Measurements from ENCODE around the gene IGF1R. TPM values are rescaled to one million over a fixed set of nuclear protein-coding genes. Genes with fewer than 3 reads are reported as not detected.

The IGF1R gene
- total and polyA plus RNA-seq, 12 donors = 8.6 to 138 (median 66.0) TPM

GRCh38 chr15:98806275-98806895 is 158.0 kb downstream of the IGF1R start:
- 87 to 93% (median 92%) methylated on average over 9 of the region's 9 CpGs for WGBS, 4 donors
- intact Hi-C loops (cut with DNase I) = no loop called here
- Histone ChIP-seq H3K9me3 (replicated peaks in 1 of 3) (no peaks in the 10 kb centered on the region), H3K27me3 (no peaks in the 10 kb centered on the region), H3K27ac (no peak overlapping the region), H3K4me3 (no peak overlapping the region), H3K36me3 (replicated peaks in 1 of 2) (no peaks in the 10 kb centered on the region), H3K4me1 (replicated peaks in 1 of 2) (peaks cover under 1 to 25% of the 10 kb centered on the region in 2 donors)
- TF ChIP-seq POLR2A (IDR thresholded peaks at IDR 0.05) (no peak), CTCF (IDR thresholded peaks at IDR 0.05) (no peak)
- no peak for DNase-seq

- DNase-seq = no peak
- H3K27ac ChIP-seq = peak overlapping the region in 1 of 5 donors; percentile 45
- no peaks in the 10 kb centered on the region for H3K36me3 ChIP-seq (replicated peaks in 1 of 2)
- TF ChIP-seq POLR2A (IDR thresholded peaks at IDR 0.05) (no peak), CTCF (IDR thresholded peaks at IDR 0.05) (no peak)
- 42 to 57% (median 52%) methylated on average over 4 of the region's 4 CpGs for WGBS, 4 donors
- H3K4me1 ChIP-seq (replicated peaks in 1 of 2) = peaks cover 0 to 24% of the 10 kb centered on the region in 2 donors
- no peaks in the 10 kb centered on the region for H3K9me3 ChIP-seq (replicated peaks in 1 of 3)
- no peaks in the 10 kb centered on the region for H3K27me3 ChIP-seq
- no peak overlapping the region for H3K4me3 ChIP-seq
- intact Hi-C loops (cut with DNase I) = no loop called here
These were observed 158.9 kb downstream of the IGF1R start for GRCh38 chr15:98807262-98807661.

GRCh38 chr15:98809273-98809672 is 160.9 kb downstream of the IGF1R start:
- H3K4me3 ChIP-seq = no peak overlapping the region
- H3K27me3 ChIP-seq = no peaks in the 10 kb centered on the region
- H3K4me1 ChIP-seq (replicated peaks in 1 of 2) = peaks cover 0 to 29% of the 10 kb centered on the region in 2 donors
- H3K27ac ChIP-seq = no peak overlapping the region
- WGBS, 4 donors = 83 to 96% (median 89%) methylated on average over 10 to 11 of the region's 11 CpGs
- no peaks in the 10 kb centered on the region for H3K9me3 ChIP-seq (replicated peaks in 1 of 3)
- no peaks in the 10 kb centered on the region for H3K36me3 ChIP-seq (replicated peaks in 1 of 2)
- intact Hi-C loops (cut with DNase I) = no loop called here
- no peak for DNase-seq
- TF ChIP-seq CTCF (IDR thresholded peaks at IDR 0.05) (no peak), POLR2A (IDR thresholded peaks at IDR 0.05) (no peak)

GRCh38 chr15:98812716-98813446 is 164.5 kb downstream of the IGF1R start:
- intact Hi-C loops (cut with DNase I) = no loop called here

More at GRCh38 chr15:98812716-98813446, 164.5 kb downstream of the IGF1R start:
- no peak for TF ChIP-seq CTCF (IDR thresholded peaks at IDR 0.05)
- no peak overlapping the region for H3K4me3 ChIP-seq
- peak in 5 of 7 donors; percentile 44 to 67 (median 56) for DNase-seq
- H3K36me3 ChIP-seq (replicated peaks in 1 of 2) = no peaks in the 10 kb centered on the region
- H3K4me1 ChIP-seq (replicated peaks in 1 of 2) = peaks cover 0 to 10% of the 10 kb centered on the region in 2 donors
- H3K9me3 ChIP-seq (replicated peaks in 1 of 3) = no peaks in the 10 kb centered on the region
- H3K27ac ChIP-seq = peak overlapping the region in 1 of 5 donors; percentile 40
- 41 to 52% (median 49%) methylated on average over 8 of the region's 8 CpGs for WGBS, 4 donors
- no peaks in the 10 kb centered on the region for H3K27me3 ChIP-seq

Measured in adrenal gland (tissue), 12 donors.